ENCODE measurements around the gene SRRM1.
"Not testable (repeated sequence)": the region's sequence is repeated elsewhere in the genome, so short reads cannot be mapped to it uniquely, and the experiment has no call there.

The SRRM1 gene

GRCh38 chr1:24695202-24695974 is 52.3 kb downstream of the SRRM1 start:
- no peak for DNase-seq (ENCODE audit: low read depth)

GRCh38 chr1:24696041-24696755 is 53.1 kb downstream of the SRRM1 start:
- no peak for DNase-seq (ENCODE audit: low read depth)

GRCh38 chr1:24696756-24697330 is 53.7 kb downstream of the SRRM1 start:
- no peak for DNase-seq (ENCODE audit: low read depth)

DNA sequence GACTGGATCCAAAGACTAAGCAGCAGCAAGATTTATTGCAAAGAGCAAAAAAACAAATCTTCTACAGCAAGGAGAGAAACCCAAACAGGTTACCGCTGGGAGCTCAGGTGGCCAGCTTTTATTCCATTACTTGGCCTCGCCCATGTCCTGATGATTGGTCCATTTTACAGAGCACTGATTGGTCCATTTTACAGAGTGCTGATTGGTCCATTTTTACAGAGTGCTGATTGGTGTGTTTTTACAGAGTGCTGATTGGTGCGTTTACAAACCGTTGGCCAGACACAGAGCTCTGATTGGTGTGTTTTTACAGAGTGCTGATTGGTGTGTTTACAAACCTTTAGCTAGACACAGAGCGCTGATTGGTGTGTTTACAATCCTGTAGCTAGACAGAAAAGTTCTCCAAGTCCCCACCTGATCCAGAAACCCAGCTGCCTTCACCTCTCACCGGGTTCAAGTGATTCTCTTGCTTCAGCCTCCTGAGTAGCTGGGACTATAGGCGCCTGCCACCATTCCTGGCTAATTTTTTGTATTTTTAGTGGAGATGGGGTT is 54.4 kb downstream of the SRRM1 start:
- DNase-seq (ENCODE audit: low read depth) = not testable (repeated sequence)

DNA sequence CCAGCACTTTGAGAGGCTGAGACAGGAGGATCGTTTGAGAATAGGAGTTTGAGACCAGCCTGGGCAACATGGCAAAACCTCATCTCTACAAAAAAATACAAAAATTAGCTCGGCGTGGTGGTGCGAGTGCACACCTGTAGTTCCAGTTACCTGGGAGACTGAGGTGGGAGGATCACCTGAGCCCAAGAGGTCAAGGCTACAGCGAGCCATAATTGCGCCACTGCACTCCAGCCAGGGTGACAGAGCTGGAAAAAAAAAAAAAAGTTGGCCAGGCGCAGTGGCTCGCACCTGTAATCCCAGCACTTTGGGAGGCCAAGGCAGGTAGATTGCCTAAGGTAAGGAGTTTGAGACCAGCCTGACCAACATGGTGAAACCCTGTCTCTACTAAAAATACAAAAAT is 55.2 kb downstream of the SRRM1 start:
- DNase-seq (ENCODE audit: low read depth) = not testable (repeated sequence)

- no peak for DNase-seq (ENCODE audit: low read depth)
These were observed 56.5 kb downstream of the SRRM1 start for GRCh38 chr1:24699628-24700027.

GRCh38 chr1:24702511-24703293 is 59.6 kb downstream of the SRRM1 start:
- no peak for DNase-seq (ENCODE audit: low read depth)

- DNase-seq (ENCODE audit: low read depth) = no peak
These were observed 61.5 kb downstream of the SRRM1 start for GRCh38 chr1:24704411-24705259.

DNA sequence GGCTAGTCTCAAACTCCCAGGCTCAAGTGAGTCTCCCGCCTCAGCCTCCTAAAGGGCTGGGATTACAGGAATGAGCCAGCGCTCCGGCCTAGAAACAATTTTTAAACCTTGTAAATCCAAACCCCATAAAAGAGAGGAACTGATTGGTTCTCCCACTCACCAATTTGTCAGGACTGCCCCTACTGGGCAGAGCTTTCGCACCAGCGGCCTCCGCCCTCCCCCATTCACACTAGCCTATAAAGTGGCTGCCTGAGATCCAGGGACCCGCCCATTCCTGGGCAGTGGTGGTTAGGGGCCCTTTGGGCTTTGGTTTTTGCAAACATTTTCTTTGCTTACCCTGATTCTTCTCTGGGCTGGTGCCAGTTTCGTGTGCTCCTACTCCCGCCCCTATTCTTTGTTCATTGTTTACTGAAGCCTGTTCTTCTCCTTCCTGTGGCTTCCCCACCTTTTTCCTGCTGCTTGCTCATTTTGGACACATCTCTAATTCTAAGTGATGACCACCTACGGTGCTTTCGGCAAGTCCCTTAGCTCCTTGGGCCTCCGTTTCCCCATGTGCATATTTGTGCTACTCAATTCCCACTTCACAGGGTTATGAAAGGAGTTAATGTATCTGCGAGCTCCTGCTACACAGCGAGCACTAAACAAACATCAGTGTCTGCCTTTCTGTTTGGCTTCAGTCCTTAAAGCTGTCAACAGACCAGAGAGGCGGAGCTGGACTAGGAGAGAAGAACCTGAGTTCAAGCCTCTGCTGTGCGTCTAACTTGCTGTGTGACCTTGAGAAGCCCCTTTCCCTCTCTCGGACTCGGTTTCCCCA is 62.4 kb downstream of the SRRM1 start:
- no peak for DNase-seq (ENCODE audit: low read depth)

DNA sequence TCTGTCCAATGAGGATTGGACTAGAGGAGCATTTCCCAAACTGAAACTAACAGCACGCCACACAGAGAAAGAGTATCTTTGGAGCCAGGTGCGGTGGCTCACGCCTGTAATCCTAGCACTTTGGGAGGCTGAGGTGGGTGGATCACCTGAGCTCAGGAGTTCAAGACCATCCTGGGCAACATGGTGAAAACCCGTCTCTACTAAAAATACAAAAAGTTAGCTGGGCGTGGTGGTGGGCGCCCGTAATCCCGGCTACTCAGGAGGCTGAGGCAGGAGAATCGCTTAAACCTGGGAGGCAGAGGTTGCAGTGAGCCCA is 62.9 kb downstream of the SRRM1 start:
- not testable (repeated sequence) for DNase-seq (ENCODE audit: low read depth)

DNA sequence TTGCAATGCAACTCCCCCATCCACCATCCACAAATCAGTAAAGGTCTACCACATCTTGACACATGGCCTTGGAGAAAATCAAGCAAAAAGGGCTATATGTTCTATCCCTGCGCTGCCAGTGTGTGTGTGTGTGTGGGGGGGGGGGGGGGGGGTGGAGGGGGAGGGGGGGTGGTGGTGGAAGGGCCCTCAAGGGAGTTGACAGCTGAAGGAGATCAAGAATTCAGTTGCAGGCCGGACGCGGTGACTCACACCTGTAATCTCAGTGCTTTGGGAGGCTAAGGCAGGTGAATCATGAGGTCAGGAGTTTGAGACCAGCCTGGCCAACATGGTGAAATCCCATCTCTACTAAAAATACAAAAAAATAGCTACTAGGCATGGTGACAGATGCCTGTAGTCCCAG is 64.6 kb downstream of the SRRM1 start:
- no peak for DNase-seq (ENCODE audit: low read depth)

DNA sequence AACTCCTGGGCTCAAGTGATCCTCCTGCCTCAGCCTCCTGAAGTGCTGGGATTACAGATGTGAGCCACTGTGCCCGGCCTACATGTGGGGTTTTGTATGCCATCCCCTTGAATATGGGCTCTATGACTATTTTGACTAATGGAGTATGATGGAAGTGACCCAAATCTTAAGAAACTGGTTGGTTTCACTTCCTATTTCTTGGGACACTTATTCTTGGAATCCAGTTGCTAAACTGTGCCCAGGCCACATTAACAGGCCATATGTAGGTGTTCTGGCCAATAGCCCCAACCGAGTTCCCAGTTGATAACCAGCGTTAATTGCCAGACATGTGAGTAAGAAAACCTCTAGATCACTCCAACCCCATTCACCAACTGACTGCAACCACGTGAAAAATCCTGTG is 65.8 kb downstream of the SRRM1 start:
- no peak for DNase-seq (ENCODE audit: low read depth)

DNA sequence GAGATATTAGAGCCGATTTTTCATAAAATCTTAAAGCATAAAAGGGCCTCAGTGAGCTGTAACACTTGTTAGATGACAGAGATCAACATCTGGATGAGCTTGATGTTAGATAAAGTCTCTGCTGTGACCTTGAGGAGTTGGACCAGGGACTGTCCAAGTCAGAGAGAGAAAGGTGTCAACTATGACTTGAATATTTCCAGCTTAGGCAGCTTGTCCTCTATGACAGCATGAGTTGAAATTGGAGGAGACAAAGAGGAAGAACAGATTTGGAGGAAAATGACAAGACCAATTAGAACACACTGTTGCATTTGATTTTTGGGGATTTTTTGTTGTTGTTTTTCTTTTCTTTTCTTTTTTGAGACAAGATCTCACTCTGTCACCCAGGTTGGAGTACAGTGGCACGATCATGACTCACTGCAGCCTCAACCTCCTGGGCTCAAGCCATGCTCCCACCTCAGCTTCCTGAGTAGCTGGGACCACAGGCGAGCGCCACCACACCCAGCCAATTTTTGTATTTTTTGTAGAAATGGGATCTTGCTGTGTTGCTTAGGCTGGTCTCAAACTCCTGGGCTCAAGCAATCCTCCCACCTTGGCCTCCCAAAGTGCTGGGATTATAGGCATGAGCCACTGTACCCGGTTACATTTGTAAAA is 66.8 kb downstream of the SRRM1 start:
- DNase-seq (ENCODE audit: low read depth) = no peak

DNA sequence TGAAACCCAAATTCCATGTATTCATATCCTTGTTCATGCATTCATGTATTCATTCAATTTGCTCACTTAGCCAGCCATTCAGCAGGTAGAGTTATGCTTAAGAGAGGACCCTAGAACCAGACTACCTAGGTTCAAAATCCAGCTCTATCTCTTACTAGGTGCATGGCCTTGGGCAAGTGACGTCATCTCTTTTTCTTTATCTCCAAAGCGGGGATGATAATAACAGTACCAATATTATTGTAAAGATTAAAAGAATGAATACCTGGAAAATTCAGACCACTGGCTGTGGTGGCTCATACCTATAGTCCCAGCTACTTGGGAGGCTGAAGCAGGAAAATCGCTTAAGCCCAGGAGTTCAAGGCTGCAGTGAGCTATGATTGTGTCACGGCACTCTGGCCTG is 68.2 kb downstream of the SRRM1 start:
- DNase-seq (ENCODE audit: low read depth) = no peak

DNA sequence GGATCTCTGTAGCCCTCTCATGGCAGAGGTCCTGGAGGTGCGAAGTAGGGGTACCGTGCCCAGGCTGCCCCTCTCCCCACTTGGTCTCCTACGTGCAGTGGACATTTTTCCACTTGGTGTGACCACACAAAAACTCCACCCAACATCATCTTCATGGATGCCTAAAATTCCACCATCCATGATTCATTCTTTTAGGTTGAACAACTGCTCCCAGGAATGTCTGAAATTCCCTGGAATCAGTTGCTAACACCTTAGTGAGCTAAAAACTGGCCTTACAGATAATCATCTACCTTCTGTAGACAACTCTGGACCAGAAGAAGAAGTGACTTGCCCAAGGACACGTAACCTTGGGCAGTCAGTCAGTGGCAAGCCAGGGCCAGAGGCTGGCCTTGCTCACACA is 70.1 kb downstream of the SRRM1 start:
- no peak for DNase-seq (ENCODE audit: low read depth)

DNA sequence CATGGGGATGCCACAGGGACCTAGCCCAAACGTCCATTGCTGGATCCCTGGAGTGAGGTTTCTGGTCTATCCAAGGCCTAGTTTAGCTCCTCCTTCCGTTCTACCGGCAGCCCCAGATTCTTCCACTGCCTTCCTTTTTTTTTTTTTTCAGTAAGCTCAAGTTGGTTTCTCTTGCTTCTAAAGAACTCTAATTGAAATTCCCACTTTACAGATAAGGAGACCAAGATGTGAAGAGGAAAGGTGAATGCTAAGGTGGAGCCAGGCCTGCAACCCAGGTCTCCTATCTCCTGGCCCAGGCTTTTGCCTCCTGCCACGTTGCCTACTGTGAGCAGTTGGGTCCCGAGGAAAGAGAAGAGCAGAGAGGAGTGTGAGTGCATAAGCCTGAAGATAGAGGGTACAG is 70.6 kb downstream of the SRRM1 start:
- DNase-seq (ENCODE audit: low read depth) = no peak

DNA sequence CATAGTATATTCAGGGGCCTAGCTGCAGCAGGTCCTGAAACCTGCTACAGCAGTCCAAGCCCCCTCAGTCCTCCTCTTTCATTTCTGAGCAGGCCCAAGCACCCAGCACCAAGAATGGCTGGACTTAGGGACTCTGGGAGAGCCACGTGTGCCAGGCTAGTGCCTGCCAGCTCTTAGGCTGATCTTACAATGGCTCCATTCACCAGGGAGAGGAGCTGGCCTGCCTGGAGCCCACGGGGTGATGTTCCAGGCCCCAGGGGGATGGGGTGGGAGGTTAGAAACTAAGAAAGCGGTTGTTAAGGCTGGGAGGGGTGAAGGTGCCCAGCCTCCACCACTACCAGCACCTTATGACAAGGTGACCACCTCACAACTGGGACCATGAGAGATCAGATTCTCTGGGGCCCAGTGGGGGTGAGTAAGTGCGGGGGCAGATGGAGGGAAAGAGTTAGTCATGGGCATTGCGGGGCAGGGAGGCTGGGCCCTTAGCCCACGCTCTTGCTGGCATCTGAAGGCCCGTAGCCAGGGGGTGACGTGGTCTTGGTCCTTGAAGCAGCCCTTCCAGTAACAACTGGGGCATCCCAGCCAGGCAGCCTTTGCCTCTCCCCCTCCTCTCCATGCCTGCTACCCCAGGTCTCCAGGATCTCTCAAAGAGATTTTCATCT is 71.9 kb downstream of the SRRM1 start:
- DNase-seq (ENCODE audit: low read depth) = no peak

DNA sequence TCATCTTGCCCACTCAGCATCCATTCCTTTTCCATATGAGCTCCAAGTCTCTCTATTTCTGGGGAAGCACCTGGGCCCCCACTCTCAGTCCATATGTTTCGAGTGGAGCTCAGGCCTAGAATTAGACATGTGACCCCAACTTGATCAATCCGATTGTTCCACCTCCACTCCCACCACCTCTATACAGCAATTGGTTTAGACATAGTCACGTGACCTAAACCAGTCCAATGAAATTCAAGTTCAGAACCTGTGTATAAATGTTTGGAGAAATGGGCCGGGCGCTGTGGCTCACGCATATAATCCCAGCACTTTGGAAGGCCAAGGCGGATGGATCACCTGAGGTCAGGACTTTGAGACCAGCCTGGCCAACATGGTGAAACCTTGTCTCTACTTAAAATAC is 72.6 kb downstream of the SRRM1 start:
- no peak for DNase-seq (ENCODE audit: low read depth)

DNA sequence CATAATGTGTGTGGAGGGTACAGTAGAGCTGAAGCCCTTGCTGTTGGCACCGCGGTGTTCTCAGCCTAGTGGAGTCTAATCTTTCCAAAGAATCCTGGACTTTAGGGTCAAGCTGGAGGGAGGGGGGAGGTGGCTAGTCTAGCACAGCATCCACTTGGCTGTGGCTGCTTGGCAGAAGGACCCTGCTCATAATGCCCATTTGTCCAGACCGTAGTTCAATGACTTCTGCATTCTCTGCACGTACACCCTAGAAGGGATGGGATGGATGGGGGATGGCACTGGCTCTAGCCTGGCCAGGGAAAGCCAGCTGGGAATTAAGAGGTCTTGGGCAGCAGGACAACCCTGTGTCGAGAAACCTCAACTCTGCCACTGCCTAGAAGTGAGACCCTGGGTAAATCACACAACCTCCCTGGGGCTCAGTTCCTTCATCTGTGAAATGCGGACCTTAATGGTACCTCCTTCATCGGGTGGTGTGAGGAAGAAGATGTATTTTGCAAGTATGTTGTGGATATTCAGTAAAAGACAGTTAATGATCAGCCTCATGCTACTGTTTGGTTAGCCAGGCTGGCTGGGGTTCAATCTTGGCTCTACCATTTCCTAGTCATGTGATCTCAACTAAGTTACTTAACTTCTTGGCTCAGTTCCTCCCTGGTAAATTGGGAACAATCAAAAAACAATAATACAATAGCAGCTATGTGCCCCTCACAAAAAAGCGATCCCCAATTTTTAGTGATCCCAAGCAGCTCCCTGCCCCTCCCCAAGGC is 75.0 kb downstream of the SRRM1 start:
- no peak for DNase-seq (ENCODE audit: low read depth)
